ENCODE data around the gene NOVA2.

NOVA2 gene

DNA sequence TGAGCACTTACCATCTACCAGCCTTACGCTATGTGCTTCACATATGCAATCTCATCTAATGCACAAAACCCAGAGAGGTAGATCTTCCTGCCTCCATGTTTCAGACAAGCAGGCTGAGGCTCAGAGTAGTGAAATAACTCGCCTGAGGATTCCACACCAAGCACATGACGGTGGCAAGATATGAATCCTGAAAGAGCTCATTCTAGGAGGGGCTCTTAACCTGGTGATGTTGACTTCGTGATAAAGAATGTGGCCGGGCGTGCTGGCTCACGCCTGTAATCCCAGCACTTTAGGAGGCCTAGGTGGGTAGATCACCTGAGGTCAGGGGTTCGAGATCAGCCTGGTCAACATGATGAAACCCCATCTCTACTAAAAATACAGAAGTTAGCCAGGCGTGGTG lies 5.0 kb downstream of the NOVA2 start:
- DNase-seq (ENCODE audit: low read depth in 4 of 4, low spot score in 1 of 4), result no peak

DNA sequence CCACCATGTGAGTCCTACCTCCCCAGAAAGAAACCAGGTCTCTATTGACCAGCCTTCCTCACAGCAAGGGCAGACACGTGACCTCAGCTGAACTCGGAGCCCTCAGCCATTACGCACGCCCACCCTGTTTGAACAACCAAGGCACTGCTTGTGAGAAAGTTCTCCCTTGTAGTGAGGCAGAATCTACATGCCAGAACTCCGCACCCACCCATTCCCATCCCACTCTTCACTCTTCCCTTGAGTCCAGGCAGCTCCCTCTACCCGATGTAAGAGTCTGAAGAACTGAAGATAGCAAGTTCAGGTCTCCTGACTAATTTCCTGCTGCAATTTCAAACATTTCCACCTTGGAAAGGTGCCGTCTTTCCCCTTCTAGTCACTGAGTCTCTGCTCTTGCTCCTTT lies 6.4 kb downstream of the NOVA2 start:
- DNase-seq (ENCODE audit: low read depth in 4 of 4, low spot score in 1 of 4), result no peak

- DNase-seq (ENCODE audit: low read depth in 4 of 4, low spot score in 1 of 4), result no peak
Measured at GRCh38 chr19:45962021-45962420, 11.6 kb downstream of the NOVA2 start.

DNA sequence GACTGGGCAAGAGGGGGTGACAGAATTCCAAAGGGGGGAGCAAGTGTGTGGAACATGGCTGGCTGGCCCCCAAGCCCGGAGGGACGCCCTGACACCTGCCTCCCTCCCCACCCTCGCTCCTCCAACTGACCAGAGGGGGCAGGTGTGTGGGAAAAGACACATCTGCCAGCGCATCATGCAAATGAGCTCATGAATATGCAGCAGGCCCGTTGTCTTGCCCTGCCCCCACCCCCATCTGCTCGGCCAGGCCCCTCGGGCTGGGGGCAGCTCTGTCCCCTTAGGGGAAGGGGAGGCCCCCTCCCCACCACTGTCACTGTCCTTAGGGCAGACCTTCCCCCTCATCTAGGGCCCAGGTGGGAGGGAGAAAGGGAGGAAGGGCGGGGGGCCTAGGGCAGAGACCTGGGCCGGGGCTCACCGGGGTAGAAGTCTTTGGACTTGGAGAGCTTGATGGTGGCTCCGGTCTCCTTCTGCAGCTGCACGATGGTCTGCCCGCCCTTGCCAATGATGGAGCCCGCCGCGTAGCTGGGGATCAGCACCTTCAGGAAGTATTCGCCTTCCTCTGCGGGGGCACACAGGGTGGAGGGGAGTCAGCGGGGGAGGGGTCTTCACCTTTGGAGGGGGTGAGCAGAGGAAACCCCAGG lies 12.9 kb downstream of the NOVA2 start:
- no peak for DNase-seq (ENCODE audit: low read depth in 4 of 4, low spot score in 1 of 4)

GRCh38 chr19:45959517-45960025 lies 14.1 kb downstream of the NOVA2 start:
- DNase-seq (ENCODE audit: low read depth in 4 of 4, low spot score in 1 of 4), result no peak

GRCh38 chr19:45958769-45959516 lies 14.7 kb downstream of the NOVA2 start:
- no peak for DNase-seq (ENCODE audit: low read depth in 4 of 4, low spot score in 1 of 4)

DNA sequence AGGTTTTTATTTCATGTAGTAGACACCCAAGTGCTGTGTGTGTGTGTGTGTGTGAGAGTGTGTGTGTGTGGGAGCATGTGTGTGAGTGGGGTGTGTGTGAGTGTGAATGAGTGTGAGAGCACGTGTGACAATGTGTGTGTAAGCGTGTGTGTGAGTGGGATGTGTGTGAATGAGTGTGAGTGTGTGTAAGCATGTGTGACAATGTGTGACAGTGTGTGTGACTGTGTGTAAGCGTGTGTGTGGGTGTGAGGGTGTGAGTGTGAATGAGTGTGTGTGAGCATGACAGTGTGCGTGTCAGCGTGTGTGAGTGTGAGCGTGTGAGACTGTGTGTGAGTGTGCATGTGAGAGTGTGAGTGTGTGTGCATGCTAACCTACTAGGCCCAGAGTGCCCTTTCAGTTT lies 15.3 kb downstream of the NOVA2 start:
- no peak for DNase-seq (ENCODE audit: low read depth in 4 of 4, low spot score in 1 of 4)

DNA sequence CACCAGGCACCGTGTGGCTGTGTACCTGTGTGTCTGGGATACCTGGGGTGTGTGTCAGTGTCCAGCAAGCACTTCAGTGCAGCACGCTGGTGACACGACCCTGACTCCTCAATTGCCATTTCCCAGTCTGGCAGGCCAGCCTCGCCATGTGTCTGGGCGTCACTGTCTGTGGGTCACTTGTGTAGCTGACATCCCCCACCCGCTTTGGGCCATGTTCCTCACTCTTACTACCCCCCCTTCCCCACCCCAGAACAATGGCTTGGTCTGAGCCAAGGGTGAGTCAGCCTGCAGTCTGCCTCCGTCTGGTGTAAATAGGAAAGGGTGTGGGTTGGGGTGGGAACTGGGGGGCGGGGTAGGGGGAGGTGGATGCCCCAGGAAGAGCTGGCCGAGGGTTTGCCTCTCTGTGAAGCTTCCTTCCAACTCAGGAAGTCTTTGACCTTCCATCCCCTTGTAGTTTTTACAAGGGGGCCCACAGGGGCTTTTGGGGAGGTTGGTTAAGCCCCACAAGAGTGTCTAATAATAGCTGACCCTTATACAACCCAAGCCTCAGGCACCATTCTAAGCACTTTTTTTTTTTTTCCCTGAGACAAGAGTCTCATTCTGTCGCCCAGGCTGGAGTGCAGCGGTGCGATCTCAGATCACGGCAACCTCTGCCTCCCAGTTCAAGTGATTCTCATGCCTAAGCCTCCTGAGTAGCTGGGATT lies 17.6 kb downstream of the NOVA2 start:
- DNase-seq (ENCODE audit: low read depth in 4 of 4, low spot score in 1 of 4), result no peak

- DNase-seq (ENCODE audit: low read depth in 4 of 4, low spot score in 1 of 4), result no peak
Measured at GRCh38 chr19:45954156-45954555, 19.5 kb downstream of the NOVA2 start.

- DNase-seq (ENCODE audit: low read depth in 4 of 4, low spot score in 1 of 4), result no peak
Measured at GRCh38 chr19:45953676-45954075, 20.0 kb downstream of the NOVA2 start.

DNA sequence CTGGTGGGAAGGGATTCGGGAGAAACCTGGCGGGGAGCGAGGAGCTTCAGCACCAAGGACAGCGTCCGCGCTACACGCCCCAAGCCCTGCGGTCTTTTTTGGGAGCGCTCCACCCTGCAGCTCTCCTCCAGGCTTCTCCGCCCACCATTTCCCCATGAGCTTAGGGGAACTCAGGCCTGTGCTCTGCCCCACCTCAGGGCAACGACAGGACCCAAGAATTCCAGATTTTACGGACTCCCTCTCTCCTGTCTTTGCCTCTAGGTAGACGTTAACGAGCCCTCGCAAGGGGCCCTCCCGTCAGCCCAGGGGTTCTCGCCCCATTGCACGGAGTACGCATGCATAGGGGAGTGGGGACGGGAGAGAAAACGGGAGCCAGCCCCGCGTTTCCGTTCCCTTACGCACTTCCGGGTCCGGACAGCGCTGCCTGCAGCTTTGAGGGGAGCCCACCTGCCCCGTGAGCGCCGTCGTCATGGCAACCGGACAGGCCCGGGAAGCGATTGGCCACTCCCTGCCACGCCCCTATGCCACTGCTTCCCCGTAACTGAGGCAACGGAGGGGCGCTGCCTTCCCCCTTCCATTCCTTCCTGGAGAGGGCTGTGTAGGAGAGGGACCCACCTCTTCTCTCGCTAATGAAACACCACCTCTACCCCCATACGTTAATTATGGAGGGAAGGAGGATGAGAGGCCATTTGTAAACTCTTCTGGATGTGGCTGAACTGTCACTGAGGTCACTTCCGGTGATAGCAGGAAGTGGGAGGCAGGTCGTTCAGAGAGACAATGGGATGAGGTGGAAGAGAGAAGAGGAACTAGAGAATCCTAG lies 20.8 kb downstream of the NOVA2 start:
- peak in 3 of 4 experiments; percentile 18 to 36 (median 27) for DNase-seq (ENCODE audit: low read depth in 4 of 4, low spot score in 1 of 4)

GRCh38 chr19:45952341-45952685 lies 21.4 kb downstream of the NOVA2 start:
- no peak for DNase-seq (ENCODE audit: low read depth in 4 of 4, low spot score in 1 of 4)

- no peak for DNase-seq (ENCODE audit: low read depth in 4 of 4, low spot score in 1 of 4)
Measured at GRCh38 chr19:45947926-45948325, 25.7 kb downstream of the NOVA2 start.

- no peak for DNase-seq (ENCODE audit: low read depth in 4 of 4, low spot score in 1 of 4)
Measured at GRCh38 chr19:45940515-45940805, 33.2 kb downstream of the NOVA2 start.

- no peak for DNase-seq (ENCODE audit: low read depth in 4 of 4, low spot score in 1 of 4)
Measured at GRCh38 chr19:45939792-45940514, 33.7 kb downstream of the NOVA2 start.

- no peak for DNase-seq (ENCODE audit: low read depth in 4 of 4, low spot score in 1 of 4)
Measured at GRCh38 chr19:45938733-45939319, 34.8 kb downstream of the NOVA2 start.

GRCh38 chr19:45935267-45935666 lies 38.4 kb downstream of the NOVA2 start:
- DNase-seq (ENCODE audit: low read depth in 4 of 4, low spot score in 1 of 4), result no peak

DNA sequence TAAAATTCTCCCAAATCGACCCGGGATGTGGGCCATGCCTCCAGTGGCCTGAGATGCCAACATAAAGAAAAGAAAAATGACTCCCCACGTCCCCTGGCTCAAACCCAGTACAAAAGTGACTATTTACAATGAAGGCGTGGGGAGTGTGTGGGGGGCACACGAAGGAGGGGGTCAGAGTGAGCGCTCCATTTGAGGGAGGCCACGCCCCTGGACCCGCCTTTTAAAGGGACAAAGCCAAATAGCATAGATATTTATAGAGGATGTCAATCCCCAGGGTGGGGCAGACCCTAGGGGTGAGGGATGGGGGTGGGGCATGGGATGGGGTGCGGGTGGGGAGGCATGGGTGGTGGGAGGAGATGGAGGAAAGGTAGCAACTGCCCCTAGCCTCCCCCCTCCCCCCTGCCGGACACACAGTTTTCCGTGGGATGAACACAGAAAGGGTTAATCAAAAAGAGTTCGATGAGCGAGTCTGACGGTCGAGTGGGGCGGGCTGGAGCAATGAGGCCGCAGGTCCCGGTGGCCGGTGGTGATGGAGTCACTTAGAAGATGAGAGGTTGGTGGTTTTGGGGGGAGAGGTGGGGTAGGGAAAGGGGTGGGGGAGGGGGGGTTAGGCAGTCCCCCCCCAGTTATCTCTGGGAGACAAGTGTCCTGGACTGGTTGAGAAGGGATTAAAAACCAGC lies 39.0 kb downstream of the NOVA2 start:
- DNase-seq (ENCODE audit: low read depth in 4 of 4, low spot score in 1 of 4), result no peak

DNA sequence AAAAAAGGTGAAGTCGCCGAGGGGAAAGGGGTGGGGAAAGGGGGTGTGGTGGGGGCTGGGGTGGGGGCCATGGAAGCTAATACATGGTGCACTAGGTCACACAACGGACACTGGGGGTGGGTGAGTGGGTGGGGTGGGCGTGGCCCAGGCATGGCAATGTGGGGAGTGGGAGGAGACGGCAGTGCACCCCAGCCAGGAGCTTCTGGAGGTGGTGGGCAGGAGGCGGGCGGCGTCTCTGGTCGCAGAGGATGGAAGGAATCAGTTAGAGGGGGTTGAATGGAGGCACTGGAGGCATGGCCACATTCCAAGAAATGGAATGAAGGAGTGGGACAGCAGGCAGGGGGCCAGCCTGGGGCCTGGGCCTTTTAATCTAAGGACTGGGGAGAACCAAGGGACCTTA lies 39.9 kb downstream of the NOVA2 start:
- no peak for DNase-seq (ENCODE audit: low read depth in 4 of 4, low spot score in 1 of 4)

GRCh38 chr19:45931055-45931454 lies 42.6 kb downstream of the NOVA2 start:
- DNase-seq (ENCODE audit: low read depth in 4 of 4, low spot score in 1 of 4), result no peak

Measured in stimulated activated CD4-positive, alpha-beta T cell treated with anti-CD3 and anti-CD28 coated beads, Interleukin-1b, Interleukin-23, amount 100 ng/mL, for 24 hours (primary cell).